Measurements from ENCODE around the gene MPPED2.

MPPED2 gene

GRCh38 chr11:30420233-30420787, 165.8 kb downstream of the MPPED2 start:
- no peak for DNase-seq (ENCODE audit: low spot score)

- no peak for DNase-seq (ENCODE audit: low spot score)
These were observed 171.3 kb downstream of the MPPED2 start for GRCh38 chr11:30414806-30415205.

- DNase-seq (ENCODE audit: low spot score): no peak
These were observed 171.9 kb downstream of the MPPED2 start for GRCh38 chr11:30414244-30414643.

GRCh38 chr11:30412509-30412908, 173.6 kb downstream of the MPPED2 start:
- DNase-seq (ENCODE audit: low spot score): no peak

GRCh38 chr11:30411383-30411782, 174.8 kb downstream of the MPPED2 start:
- no peak for DNase-seq (ENCODE audit: low spot score)

- DNase-seq (ENCODE audit: low spot score): no peak
These were observed 179.0 kb downstream of the MPPED2 start for GRCh38 chr11:30406978-30407762.

- no peak for DNase-seq (ENCODE audit: low spot score)
These were observed 180.8 kb downstream of the MPPED2 start for GRCh38 chr11:30405385-30405784.

- DNase-seq (ENCODE audit: low spot score): no peak
These were observed 182.0 kb downstream of the MPPED2 start for GRCh38 chr11:30404136-30404535.

- no peak for DNase-seq (ENCODE audit: low spot score)
These were observed 190.4 kb downstream of the MPPED2 start for GRCh38 chr11:30395751-30396150.

GRCh38 chr11:30393012-30393411, 193.1 kb downstream of the MPPED2 start:
- DNase-seq (ENCODE audit: low spot score): no peak

GRCh38 chr11:30392221-30392784, 193.8 kb downstream of the MPPED2 start:
- DNase-seq (ENCODE audit: low spot score): no peak

GRCh38 chr11:30388957-30389356, 197.2 kb downstream of the MPPED2 start:
- no peak for DNase-seq (ENCODE audit: low spot score)

- no peak for DNase-seq (ENCODE audit: low spot score)
These were observed 198.0 kb downstream of the MPPED2 start for GRCh38 chr11:30387891-30388861.

GRCh38 chr11:30381879-30382278, 204.3 kb downstream of the MPPED2 start:
- no peak for DNase-seq (ENCODE audit: low spot score)

- DNase-seq (ENCODE audit: low spot score): no peak
These were observed 205.3 kb downstream of the MPPED2 start for GRCh38 chr11:30380846-30381245.

GRCh38 chr11:30377347-30377746, 208.8 kb downstream of the MPPED2 start:
- no peak for DNase-seq (ENCODE audit: low spot score)

GRCh38 chr11:30370164-30370563, 216.0 kb downstream of the MPPED2 start:
- no peak for DNase-seq (ENCODE audit: low spot score)

- DNase-seq (ENCODE audit: low spot score): no peak
These were observed 217.8 kb downstream of the MPPED2 start for GRCh38 chr11:30368394-30368793.

- no peak for DNase-seq (ENCODE audit: low spot score)
These were observed 220.2 kb downstream of the MPPED2 start for GRCh38 chr11:30365793-30366517.

GRCh38 chr11:30364837-30365482, 221.2 kb downstream of the MPPED2 start:
- DNase-seq (ENCODE audit: low spot score): no peak
